Hematopoietic multipotent progenitor cell treated with erythropoietin and hydrocortisone succinate and interleukin-3 and kit ligand, for 6 days (in vitro differentiated cells): ENCODE data around the gene KDELR3.

Experiments used
- DNase-seq: peaks from one replicate; pipeline ENCODE4 v3.0.0-alpha.2; 2015

KDELR3 gene

GRCh38 chr22:38440747-38441350 is 27.0 kb upstream of the KDELR3 start:
- no peak for DNase-seq

- DNase-seq: no peak
These were observed 26.1 kb upstream of the KDELR3 start for GRCh38 chr22:38441620-38442287.

GRCh38 chr22:38442967-38443627 is 24.8 kb upstream of the KDELR3 start:
- no peak for DNase-seq

- no peak for DNase-seq
These were observed 24.0 kb upstream of the KDELR3 start for GRCh38 chr22:38443628-38444521.

- no peak for DNase-seq
These were observed 23.1 kb upstream of the KDELR3 start for GRCh38 chr22:38444783-38445182.

GRCh38 chr22:38446018-38446601 is 21.8 kb upstream of the KDELR3 start:
- no peak for DNase-seq

- no peak for DNase-seq
These were observed 18.8 kb upstream of the KDELR3 start for GRCh38 chr22:38448945-38449745.

- DNase-seq: no peak
These were observed 18.1 kb upstream of the KDELR3 start for GRCh38 chr22:38449776-38450175.

GRCh38 chr22:38450234-38450797 is 17.6 kb upstream of the KDELR3 start:
- DNase-seq: no peak

- DNase-seq: no peak
These were observed 16.5 kb upstream of the KDELR3 start for GRCh38 chr22:38451404-38451803.

GRCh38 chr22:38451864-38452263 is 16.0 kb upstream of the KDELR3 start:
- no peak for DNase-seq

GRCh38 chr22:38452373-38453065 is 15.4 kb upstream of the KDELR3 start:
- DNase-seq: no peak

- DNase-seq: no peak
These were observed 14.7 kb upstream of the KDELR3 start for GRCh38 chr22:38453066-38453672.

- DNase-seq: no peak
These were observed 13.9 kb upstream of the KDELR3 start for GRCh38 chr22:38453996-38454352.

GRCh38 chr22:38454353-38455075 is 13.4 kb upstream of the KDELR3 start:
- no peak for DNase-seq

GRCh38 chr22:38455076-38455529 is 12.8 kb upstream of the KDELR3 start, which contains the start of gene KCNJ4:
Gene KCNJ4, minus strand, starts transcription at chr22:38455199. Its CDS starts 27,067 bp downstream, at chr22:38428132.
- no peak for DNase-seq

- no peak for DNase-seq
These were observed 12.2 kb upstream of the KDELR3 start for GRCh38 chr22:38455530-38456271.

- no peak for DNase-seq
These were observed 11.5 kb upstream of the KDELR3 start for GRCh38 chr22:38456272-38456835.
